Cardiac muscle cell (in vitro differentiated cells and primary cell): ENCODE results near the gene CACNA2D4. TPM values are rescaled to one million over a fixed set of nuclear protein-coding genes. Genes with fewer than 3 reads are reported as not detected.
"Not testable (repeated sequence)": the region's sequence is repeated elsewhere in the genome, so short reads cannot be mapped to it uniquely, and the experiment has no call there.

Experiments used
- DNase-seq, 2 donors: peaks; one replicate each; pipeline versions ENCODE4 v3.0.0 to v3.0.0-alpha.2; 2010 to 2017; ENCODE audit warnings: low read depth in 1 of 2, low spot score in 1 of 2
- H3K27ac ChIP-seq: fragments of 200-600 bp; sonication (generic); 2 replicates; pipeline ENCODE4 v1.5.1; 2016
- H3K27me3 ChIP-seq: fragments of 200-600 bp; sonication (generic); 2 replicates; pipeline ENCODE4 v1.6.0; 2016; ENCODE audit warnings: control low read depth
- H3K36me3 ChIP-seq: fragments of 200-600 bp; sonication (generic); 2 replicates; pipeline ENCODE4 v1.5.1; 2016; ENCODE audit warnings: control low read depth
- H3K4me1 ChIP-seq: fragments of 200-600 bp; sonication (generic); 2 replicates; pipeline ENCODE4 v1.8.1; 2017; ENCODE audit warnings: low read depth, mild to moderate bottlenecking, mixed run types
- H3K4me3 ChIP-seq: fragments of 200-600 bp; sonication (generic); 2 replicates; pipeline ENCODE4 v1.5.1; 2016; ENCODE audit warnings: mild to moderate bottlenecking
- H3K9me3 ChIP-seq: fragments of 200-600 bp; sonication (generic); 2 replicates; pipeline ENCODE4 v1.5.1; 2017; ENCODE audit warnings: low read depth, mild to moderate bottlenecking, control low read depth
- polyA plus RNA-seq: library from polyadenylated mRNA; unstranded; fragments of >200 nt; fragmentation: Nextera tagmentation; extraction: Ambion mirVana; gene quantifications from 2 replicates; pipeline ENCODE4 v1.2.1, GENCODE V29; 2016
- total RNA-seq: library from RNA; depleted of rRNA; stranded (reverse); fragments of >200 nt; gene quantifications from 2 replicates; pipeline ENCODE4 v1.2.3, GENCODE V29; 2016
- TF ChIP-seq, protein P1 (sequence below): IDR thresholded peaks from 2 replicates; pipeline ENCODE4 v1.5.1; 2012; ENCODE audit warnings: low read depth, mild to moderate bottlenecking, low read length

Gene CACNA2D4
- total and polyA plus RNA-seq, 2 experiments from 2014 or later = 0.39 to 1.3 TPM

DNA sequence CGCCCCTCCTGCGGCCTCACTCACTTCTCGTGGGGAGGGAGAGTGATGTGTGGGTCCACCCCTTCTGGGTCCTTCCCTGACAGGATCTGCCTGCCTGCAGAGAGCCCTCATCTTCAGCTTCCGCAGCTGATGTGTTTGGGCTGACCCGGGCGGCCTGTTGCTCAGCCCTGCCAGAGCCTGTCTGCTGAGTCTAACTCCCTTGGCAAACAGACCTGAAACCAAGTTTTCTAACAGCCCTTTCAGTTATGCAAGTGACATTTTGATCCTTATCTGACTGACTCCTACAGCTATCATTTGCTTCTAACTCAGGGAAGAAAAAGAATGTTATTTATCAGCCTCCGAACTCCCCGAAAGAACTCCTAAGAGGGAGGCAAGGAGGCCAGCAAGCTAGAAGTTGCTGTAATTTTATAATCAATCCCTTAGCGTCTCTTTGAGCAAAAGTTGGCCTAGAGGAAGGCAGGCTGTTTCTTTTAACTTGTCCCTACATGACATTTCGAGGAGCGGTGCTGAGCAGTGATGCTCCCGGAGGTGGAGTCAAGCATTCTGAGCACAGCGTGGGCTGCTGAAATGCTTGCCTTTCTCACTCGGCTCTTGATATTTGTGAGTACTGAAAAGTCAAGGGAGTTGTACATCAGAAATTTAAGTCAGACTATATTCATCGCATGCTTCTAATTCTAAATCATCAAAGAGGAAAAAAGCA lies 31.5 kb upstream of the CACNA2D4 start:
- peak in 1 of 2 donors; percentile 19 for DNase-seq
- TF ChIP-seq, protein P1, sequence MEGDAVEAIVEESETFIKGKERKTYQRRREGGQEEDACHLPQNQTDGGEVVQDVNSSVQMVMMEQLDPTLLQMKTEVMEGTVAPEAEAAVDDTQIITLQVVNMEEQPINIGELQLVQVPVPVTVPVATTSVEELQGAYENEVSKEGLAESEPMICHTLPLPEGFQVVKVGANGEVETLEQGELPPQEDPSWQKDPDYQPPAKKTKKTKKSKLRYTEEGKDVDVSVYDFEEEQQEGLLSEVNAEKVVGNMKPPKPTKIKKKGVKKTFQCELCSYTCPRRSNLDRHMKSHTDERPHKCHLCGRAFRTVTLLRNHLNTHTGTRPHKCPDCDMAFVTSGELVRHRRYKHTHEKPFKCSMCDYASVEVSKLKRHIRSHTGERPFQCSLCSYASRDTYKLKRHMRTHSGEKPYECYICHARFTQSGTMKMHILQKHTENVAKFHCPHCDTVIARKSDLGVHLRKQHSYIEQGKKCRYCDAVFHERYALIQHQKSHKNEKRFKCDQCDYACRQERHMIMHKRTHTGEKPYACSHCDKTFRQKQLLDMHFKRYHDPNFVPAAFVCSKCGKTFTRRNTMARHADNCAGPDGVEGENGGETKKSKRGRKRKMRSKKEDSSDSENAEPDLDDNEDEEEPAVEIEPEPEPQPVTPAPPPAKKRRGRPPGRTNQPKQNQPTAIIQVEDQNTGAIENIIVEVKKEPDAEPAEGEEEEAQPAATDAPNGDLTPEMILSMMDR = no peak
- no peaks in the 10 kb centered on the region for H3K9me3 ChIP-seq
- H3K4me3 ChIP-seq = no peak overlapping the region
- H3K27me3 ChIP-seq = no peaks in the 10 kb centered on the region
- H3K4me1 ChIP-seq = no peaks in the 10 kb centered on the region
- H3K36me3 ChIP-seq = peaks cover 31% of the 10 kb centered on the region
- H3K27ac ChIP-seq = no peak overlapping the region

DNA sequence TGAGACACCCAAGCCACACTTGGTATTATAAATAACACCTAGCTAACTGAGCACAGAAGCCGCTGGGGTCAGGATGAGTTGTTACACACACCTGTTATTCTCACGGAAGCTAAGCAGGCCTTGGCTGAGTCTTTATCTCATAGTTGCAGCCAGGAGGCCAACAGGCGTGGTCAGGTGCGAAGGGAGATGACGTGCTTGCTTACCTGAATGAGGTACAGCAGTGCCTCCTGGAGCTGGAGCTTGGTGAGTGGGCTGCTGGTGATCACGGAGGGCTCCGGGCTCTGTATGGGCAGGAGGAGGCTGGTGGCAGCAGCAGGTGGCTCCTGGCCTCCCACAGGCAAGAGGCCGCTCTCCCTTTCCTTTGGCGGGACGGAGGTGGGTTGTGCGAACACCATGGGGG lies 30.4 kb upstream of the CACNA2D4 start:
- no peak overlapping the region for H3K27ac ChIP-seq
- no peak overlapping the region for H3K4me3 ChIP-seq
- DNase-seq = no peak
- H3K27me3 ChIP-seq = no peaks in the 10 kb centered on the region
- TF ChIP-seq, protein P1 = no peak
- no peaks in the 10 kb centered on the region for H3K9me3 ChIP-seq
- H3K4me1 ChIP-seq = no peaks in the 10 kb centered on the region
- H3K36me3 ChIP-seq = peaks cover 25% of the 10 kb centered on the region

DNA sequence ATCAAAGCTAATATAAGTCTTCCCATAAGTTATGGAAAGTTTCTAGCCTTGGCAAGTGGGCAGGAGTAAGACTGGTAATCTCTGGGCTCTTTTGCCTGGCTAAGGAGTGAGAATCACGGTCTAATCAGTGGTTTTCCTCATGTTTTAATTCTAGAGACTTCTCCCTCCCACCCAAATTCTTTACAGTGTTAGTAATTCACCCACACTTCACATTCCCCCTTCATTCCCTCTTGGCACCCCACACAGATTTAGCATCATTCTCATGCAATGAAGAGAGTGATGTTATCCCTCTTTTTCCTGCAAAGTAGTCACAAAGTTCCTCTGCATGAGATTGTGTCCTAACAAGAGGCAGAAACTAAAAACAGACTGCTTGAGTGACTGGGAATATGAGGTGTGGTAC lies 28.6 kb upstream of the CACNA2D4 start:
- DNase-seq = peak in 1 of 2 donors; percentile 67
- no peaks in the 10 kb centered on the region for H3K4me1 ChIP-seq
- no peak overlapping the region for H3K4me3 ChIP-seq
- TF ChIP-seq, protein P1 = no peak
- no peak overlapping the region for H3K27ac ChIP-seq
- H3K27me3 ChIP-seq = no peaks in the 10 kb centered on the region
- H3K36me3 ChIP-seq = peaks cover 14% of the 10 kb centered on the region
- H3K9me3 ChIP-seq = no peaks in the 10 kb centered on the region

DNA sequence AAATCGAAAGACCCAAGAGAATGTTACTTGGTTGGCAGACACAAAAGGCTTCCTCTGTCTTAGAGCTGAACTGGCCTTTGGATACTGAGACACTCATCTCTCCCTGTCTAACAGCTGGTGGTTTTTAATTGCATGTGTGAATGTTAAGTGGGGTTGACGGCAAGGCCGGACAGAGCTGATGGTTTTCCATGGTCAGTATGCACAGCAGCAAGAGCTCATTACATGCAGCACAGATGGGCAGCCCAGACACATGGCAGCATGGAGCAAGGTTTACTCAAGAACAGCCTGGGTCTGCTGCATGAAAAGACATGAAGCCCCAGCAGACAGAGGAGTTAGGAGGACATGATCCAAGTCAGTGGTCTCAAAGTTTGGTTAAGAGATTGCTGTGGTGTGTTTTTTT lies 27.8 kb upstream of the CACNA2D4 start:
- H3K4me1 ChIP-seq = no peaks in the 10 kb centered on the region
- H3K9me3 ChIP-seq = no peaks in the 10 kb centered on the region
- H3K27ac ChIP-seq = no peak overlapping the region
- peaks cover 10% of the 10 kb centered on the region for H3K36me3 ChIP-seq
- H3K4me3 ChIP-seq = no peak overlapping the region
- TF ChIP-seq, protein P1 = no peak
- DNase-seq = no peak
- no peaks in the 10 kb centered on the region for H3K27me3 ChIP-seq

DNA sequence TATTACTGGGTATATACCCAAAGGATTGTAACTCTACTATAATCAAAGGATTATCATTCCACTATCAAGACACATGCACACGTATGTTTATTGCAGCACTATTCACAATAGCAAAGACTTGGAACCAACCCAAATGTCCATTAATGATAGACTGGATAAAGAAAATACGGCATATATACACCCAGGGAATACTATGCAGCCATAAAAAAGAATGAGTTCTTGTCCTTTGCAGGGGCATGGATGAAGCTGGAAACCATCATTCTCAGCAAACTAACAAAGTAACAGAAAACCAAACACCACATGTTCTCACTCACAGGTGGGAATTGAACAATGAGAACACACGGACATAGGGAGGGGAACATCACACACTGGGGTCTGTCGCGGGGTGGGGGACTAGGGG lies 27.1 kb upstream of the CACNA2D4 start:
- not testable (repeated sequence) for H3K36me3 ChIP-seq, H3K27me3 ChIP-seq, H3K4me1 ChIP-seq, H3K4me3 ChIP-seq, H3K27ac ChIP-seq, DNase-seq, H3K9me3 ChIP-seq

DNA sequence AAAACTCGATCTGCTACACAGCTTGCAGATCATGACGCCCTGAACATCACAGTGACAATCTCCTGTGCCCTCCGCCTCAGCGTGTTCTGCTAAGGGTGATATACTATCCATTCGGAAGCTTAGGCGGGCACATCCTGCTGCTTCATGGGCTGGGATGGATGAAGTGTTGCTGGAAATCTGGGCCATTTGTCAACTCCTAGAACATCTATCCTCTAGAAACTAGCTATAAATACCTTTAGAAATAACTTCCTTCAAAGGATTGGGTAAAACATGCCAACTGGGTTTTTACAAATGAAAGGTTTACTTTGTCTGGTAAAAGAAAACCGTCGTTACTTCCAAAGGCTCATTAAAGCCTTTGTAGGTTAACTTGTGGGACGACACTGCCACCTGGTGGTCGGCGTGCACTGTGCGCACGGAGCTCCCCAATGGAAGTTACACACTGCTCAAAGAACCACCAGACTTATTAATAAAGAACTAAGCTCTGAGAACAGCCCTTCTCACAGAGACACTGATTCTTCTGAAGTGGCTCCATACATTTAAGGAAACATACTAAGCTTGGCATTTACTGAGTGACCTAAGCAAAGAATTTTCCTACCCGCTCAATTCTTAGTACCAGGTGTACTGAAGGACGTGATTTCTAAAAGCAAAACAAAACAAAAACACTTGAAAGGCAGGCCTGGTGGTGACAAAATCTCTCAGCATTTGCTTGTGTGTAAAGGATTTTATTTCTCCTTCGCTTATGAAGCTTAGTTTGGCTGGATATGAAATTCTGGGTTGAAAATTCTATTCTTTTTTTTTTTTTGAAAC lies 21.6 kb upstream of the CACNA2D4 start:
- peak; percentile 85 to 87 for DNase-seq
- TF ChIP-seq, protein P1 = peak; percentile 90
- no peak overlapping the region for H3K27ac ChIP-seq
- no peak overlapping the region for H3K4me3 ChIP-seq
- H3K36me3 ChIP-seq = no peaks in the 10 kb centered on the region
- peaks cover 3% of the 10 kb centered on the region for H3K4me1 ChIP-seq
- no peaks in the 10 kb centered on the region for H3K9me3 ChIP-seq
- no peaks in the 10 kb centered on the region for H3K27me3 ChIP-seq
